Breast epithelium (tissue), 4 donors: ENCODE measurements around the gene BARX1. TPM values are rescaled to one million over a fixed set of nuclear protein-coding genes. Genes with fewer than 3 reads are reported as not detected.

Source experiments
- DNase-seq, 2 donors: peaks; one replicate each; pipeline ENCODE4 v3.0.0-alpha.2; 2019; ENCODE audit warnings: low spot score in 2 of 2
- H3K27ac ChIP-seq, 2 donors: fragments of 200-600 bp; sonication (generic) in 1 of 2; one replicate each; pipeline ENCODE4 v1.5.1; 2016 to 2019; ENCODE audit warnings: mild to moderate bottlenecking in 1 of 2
- H3K27me3 ChIP-seq, 2 donors: fragments of 200-600 bp; sonication (generic) in 1 of 2; one replicate each; pipeline versions ENCODE4 v1.5.1 to v1.6.0; 2017 to 2019; ENCODE audit warnings: control low read depth in 1 of 2, mild to moderate bottlenecking in 1 of 2
- H3K36me3 ChIP-seq: fragments of 200-600 bp; one replicate; pipeline ENCODE4 v1.5.1; 2019
- H3K4me1 ChIP-seq, 2 donors: fragments of 200-600 bp; sonication (generic); one replicate each; pipeline ENCODE4 v1.5.1; 2016 to 2019; ENCODE audit warnings: control low read depth in 1 of 2
- H3K4me3 ChIP-seq, 3 donors: fragments of 200-600 bp; sonication (generic); 1 replicate in 2 of 3; 2 replicates in 1 of 3; pipeline ENCODE4 v1.5.1; 2016 to 2019; ENCODE audit warnings: mild to moderate bottlenecking in 3 of 3, moderate library complexity in 2 of 3
- H3K9me3 ChIP-seq, 2 donors: fragments of 200-600 bp; sonication (generic) in 1 of 2; one replicate each; pipeline ENCODE4 v1.5.1; 2016 to 2019; ENCODE audit warnings: control low read depth in 1 of 2
- POLR2A ChIP-seq: fragments of 450-650 bp; IDR thresholded peaks from one replicate; pipeline ENCODE4 v1.6.1; 2016; ENCODE audit warnings: antibody characterized with exemption, mild to moderate bottlenecking, moderate library complexity
- POLR2AphosphoS5 ChIP-seq, 3 donors: sonication (generic); formaldehyde crosslinking; IDR thresholded peaks; one replicate each; pipeline ENCODE4 v1.6.1; 2017; ENCODE audit warnings: antibody characterized with exemption in 3 of 3
- intact Hi-C: fragments of 100-400 bp; cut with DNase I; formaldehyde crosslinking; loops from one replicate; pipeline ENCODE4 v1.15.1; 2023; ENCODE audit warnings: low total_unique reads
- total RNA-seq, 3 donors: library from RNA; depleted of rRNA; stranded (reverse); fragments of >200 nt; gene quantifications; one replicate each; pipeline ENCODE4 v1.1.0, GENCODE V29; 2016
- TF ChIP-seq, protein P1 (sequence below), 3 donors: fragments of 450-650 bp; IDR thresholded peaks; one replicate each; pipeline ENCODE4 v1.5.1; 2016 to 2017; ENCODE audit warnings: antibody characterized with exemption in 3 of 3, mild to moderate bottlenecking in 3 of 3, moderate library complexity in 3 of 3

Gene BARX1
- total RNA-seq, 3 donors from 2014 or later, result 2.6 to 2.9 TPM; not detected in 1

DNA sequence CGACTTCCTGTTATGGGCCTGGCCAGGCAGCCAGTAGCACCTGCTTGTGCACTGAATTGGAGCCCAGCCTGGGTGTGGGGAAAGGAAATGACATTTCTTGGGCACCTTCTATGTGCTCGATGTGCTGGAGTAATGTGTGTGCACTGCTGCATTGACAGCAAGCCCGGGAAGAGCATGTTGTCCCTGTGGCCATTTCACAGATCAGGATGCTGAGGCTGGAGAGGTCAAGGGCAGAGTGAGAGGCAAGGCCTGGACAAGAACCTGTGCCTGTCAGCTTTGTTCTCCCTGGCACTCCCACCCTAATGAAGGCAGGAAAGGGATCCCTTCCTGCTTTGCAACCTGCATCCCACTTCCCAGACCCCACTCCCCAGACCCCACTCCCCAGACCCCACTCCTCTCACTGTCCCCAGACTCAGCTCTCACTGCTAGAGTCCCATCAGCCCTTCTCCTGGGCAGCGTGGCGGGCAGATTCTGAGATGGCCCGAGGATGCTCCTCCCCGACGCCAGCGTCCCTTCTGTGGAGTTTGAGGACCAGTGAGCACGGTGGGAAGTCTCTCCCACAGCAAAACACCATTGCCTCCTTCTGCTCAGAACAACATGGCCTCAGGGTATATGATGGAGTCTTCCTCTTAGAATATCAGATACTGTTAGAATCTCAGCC, 49.6 kb downstream of the BARX1 start:
- no peak for DNase-seq
- Histone ChIP-seq H3K27me3 (no peaks in the 10 kb centered on the region), H3K36me3 (no peaks in the 10 kb centered on the region), H3K9me3 (no peaks in the 10 kb centered on the region), H3K27ac (no peak overlapping the region), H3K4me3 (no peak overlapping the region), H3K4me1 (no peaks in the 10 kb centered on the region)
- TF ChIP-seq, protein P1, sequence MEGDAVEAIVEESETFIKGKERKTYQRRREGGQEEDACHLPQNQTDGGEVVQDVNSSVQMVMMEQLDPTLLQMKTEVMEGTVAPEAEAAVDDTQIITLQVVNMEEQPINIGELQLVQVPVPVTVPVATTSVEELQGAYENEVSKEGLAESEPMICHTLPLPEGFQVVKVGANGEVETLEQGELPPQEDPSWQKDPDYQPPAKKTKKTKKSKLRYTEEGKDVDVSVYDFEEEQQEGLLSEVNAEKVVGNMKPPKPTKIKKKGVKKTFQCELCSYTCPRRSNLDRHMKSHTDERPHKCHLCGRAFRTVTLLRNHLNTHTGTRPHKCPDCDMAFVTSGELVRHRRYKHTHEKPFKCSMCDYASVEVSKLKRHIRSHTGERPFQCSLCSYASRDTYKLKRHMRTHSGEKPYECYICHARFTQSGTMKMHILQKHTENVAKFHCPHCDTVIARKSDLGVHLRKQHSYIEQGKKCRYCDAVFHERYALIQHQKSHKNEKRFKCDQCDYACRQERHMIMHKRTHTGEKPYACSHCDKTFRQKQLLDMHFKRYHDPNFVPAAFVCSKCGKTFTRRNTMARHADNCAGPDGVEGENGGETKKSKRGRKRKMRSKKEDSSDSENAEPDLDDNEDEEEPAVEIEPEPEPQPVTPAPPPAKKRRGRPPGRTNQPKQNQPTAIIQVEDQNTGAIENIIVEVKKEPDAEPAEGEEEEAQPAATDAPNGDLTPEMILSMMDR (IDR thresholded peaks at IDR 0.05), result no peak
- TF ChIP-seq POLR2AphosphoS5 (IDR thresholded peaks at IDR 0.05) (no peak), POLR2A (no peak)
- intact Hi-C loops, result no loop called here

DNA sequence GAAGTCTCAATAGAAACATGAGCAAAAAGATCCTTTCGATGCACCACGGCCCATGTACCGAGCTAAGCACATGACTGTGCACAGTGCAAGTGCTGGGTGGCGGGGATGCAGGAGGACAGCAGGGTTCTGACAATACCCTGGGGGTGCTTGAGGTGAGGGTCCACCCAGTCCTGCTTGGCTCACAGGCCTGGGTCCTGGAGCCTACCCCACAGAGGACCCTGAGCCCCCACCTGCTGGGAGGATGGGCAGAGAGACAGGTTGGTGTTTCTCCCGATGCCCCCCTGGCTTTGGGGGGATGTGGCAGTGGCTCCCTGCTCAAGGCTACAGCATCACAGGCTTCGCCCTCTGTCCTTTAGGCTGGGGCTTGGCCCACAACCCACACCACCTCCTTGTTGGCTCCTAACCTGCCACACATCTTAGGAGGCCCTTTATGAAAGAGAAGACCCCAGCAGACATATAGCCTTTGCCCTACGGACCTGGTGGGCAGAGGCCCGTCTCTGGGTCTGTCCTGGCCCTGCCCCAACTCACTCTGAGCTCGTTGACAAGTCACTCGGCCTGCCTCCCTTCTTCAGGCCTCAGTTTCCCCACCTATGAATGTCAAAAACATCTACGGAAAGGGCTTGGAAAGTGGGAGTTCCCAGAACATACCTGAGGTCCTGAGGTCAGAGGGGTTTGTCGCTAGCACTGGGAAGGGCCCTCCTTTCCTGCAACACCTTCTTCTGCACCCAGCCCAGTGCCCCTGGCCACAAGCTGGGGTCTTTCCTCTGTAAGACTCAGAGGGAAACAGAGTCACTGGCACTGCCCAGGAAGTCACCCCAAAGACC, 50.3 kb downstream of the BARX1 start:
- TF ChIP-seq POLR2AphosphoS5 (IDR thresholded peaks at IDR 0.05), result no peak
- TF ChIP-seq POLR2A, result no peak
- TF ChIP-seq, protein P1 (IDR thresholded peaks at IDR 0.05), result no peak
- Histone ChIP-seq H3K27ac (no peak overlapping the region), H3K9me3 (no peaks in the 10 kb centered on the region)

GRCh38 chr9:93903886-93904648, 51.1 kb downstream of the BARX1 start:
- no peak overlapping the region for H3K4me3 ChIP-seq
- H3K27me3 ChIP-seq, result no peaks in the 10 kb centered on the region
- intact Hi-C loops, result no loop called here
- no peaks in the 10 kb centered on the region for H3K4me1 ChIP-seq
- no peak for DNase-seq
- H3K9me3 ChIP-seq, result no peaks in the 10 kb centered on the region
- H3K36me3 ChIP-seq, result no peaks in the 10 kb centered on the region
- H3K27ac ChIP-seq, result no peak overlapping the region
- TF ChIP-seq POLR2A (no peak), POLR2AphosphoS5 (IDR thresholded peaks at IDR 0.05) (no peak)
- TF ChIP-seq, protein P1 (IDR thresholded peaks at IDR 0.05), result no peak

More for the DNA sequence above, 50.3 kb downstream of the BARX1 start:
- Histone ChIP-seq H3K36me3 (no peaks in the 10 kb centered on the region), H3K4me1 (no peaks in the 10 kb centered on the region), H3K4me3 (no peak overlapping the region), H3K27me3 (no peaks in the 10 kb centered on the region)
- no peak for DNase-seq
- intact Hi-C loops, result no loop called here

GRCh38 chr9:93902780-93903655, 52.1 kb downstream of the BARX1 start:
- no peak for TF ChIP-seq POLR2A
- no peak for TF ChIP-seq POLR2AphosphoS5 (IDR thresholded peaks at IDR 0.05)
- intact Hi-C loops, result no loop called here
- H3K27me3 ChIP-seq, result no peaks in the 10 kb centered on the region
- no peak overlapping the region for H3K27ac ChIP-seq
- H3K4me3 ChIP-seq, result no peak overlapping the region
- peak in 1 of 2 donors; percentile 36 for DNase-seq
- no peaks in the 10 kb centered on the region for H3K36me3 ChIP-seq
- no peaks in the 10 kb centered on the region for H3K4me1 ChIP-seq
- H3K9me3 ChIP-seq, result no peaks in the 10 kb centered on the region
